HG02970 (cell line): ENCODE measurements around the gene CCDC192.

Experiments
- ATAC-seq: cut with Tn5 transposase; IDR thresholded peaks from one replicate; pipeline ENCODE4 v1.9.1; 2021; ENCODE audit warnings: mild to moderate bottlenecking, moderate library complexity, moderate number of reproducible peaks; ENCODE audit not compliant: unreplicated experiment, low FRiP score

The CCDC192 gene

DNA sequence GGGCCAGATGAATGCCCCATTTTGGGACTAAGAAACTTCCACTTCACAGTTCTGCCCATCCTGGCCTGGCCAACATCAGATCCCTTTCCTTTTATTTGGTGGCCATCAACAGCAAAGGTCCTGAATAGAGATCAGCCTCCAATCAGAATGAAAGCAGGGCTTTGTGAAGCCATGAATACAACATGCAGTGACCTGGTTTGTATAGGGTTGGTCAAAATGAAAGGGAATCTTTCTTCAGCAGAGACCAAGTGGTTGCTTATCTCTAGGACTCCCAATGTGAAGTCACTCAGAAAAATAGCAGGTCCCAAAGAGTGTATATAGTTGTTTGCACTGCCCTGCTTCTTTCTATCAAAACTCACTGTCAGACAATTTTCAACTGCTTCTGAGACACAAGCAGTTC is 266.5 kb downstream of the CCDC192 start:
- ATAC-seq: no peak

GRCh38 chr5:127970081-127970480 is 266.9 kb downstream of the CCDC192 start:
- ATAC-seq: no peak

DNA sequence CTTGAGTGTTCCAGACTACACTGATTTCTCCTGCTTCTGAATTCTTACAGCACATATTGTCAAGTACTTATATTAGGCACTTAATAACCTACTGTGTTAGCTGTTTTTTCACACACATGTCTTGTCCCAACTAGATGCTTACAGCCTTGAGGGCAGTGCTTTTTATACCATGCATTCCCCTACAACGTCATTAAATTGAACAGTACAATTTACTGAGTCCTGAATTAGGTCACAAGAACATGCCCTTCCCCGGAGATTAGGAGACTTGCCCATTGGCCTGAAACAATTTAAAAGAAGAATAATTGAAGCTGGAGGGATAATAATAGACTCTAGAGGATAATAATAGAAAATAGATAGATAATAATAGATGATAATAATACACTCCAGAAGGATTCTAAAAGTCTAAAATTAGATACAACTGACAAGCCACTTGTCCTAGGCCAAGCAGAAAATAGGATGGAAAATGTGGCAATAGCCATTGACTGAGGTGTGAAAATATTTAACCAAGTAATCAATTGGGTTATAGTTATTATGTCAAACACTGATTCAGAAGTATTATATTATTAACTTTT is 267.7 kb downstream of the CCDC192 start:
- no peak for ATAC-seq

DNA sequence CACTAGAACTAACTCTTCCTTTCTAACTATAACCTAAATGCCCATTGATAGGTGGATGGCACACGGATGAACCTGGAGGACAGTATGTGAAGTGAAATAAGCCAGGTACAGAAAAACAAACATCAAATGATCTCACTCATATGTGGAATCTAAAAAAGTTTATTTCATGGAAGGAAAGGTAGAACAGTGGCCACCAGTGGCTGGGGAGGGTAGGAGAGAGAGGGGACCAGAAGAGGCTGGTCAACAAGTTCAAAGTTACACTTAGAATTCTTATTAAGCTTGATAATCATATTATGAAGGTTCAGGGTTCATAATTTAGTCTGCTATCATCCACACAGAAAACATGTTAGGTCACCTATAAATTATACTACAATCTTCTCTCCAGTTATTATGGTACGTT is 272.8 kb downstream of the CCDC192 start:
- ATAC-seq: no peak

DNA sequence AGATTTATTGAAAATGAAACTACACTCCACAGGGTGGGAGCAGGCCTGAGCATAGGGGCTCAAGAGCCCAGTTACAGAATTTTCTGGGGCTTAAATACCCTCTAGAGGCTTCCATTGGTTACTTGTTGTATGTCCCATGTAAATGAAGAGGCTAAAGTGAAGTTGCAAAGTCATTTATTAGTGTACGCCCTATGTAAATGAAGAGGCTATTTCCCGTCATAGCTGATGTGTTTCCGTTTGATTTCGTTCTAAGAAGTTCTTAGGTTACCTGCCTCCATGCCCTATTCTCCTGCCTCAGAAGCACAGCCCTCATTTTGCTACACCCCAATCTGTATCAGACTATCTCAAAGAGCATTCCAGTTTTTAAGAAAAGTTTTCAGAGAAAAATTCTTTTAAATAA is 273.3 kb downstream of the CCDC192 start:
- no peak for ATAC-seq

- ATAC-seq: no peak
These were observed 274.0 kb downstream of the CCDC192 start for GRCh38 chr5:127976991-127977717.

DNA sequence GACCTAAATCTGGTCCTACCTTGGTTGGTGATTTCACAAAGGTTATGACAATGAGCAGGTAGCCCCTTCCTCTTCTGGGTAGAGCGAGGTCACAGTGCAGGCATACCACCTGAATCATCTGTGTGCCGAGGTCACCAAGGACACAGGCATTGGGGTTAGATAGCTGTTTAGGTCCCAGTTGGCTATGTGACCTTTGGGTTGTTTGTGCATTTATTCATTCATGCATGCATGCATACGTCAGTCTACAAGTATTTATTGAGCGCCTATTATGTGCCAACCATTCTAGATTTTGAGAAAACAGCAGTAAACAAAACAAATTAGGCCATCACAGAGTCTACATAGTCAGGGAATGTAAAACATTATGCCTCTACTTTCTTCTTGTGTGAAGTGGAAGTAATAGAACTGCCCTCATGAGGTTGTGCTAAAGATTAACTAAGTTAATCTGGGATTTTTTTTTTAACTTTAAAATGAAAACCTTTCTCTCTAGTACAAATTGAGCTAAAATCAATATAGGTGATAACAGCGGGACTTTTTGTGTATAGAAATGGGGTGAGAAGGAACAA is 275.6 kb downstream of the CCDC192 start:
- ATAC-seq: no peak

DNA sequence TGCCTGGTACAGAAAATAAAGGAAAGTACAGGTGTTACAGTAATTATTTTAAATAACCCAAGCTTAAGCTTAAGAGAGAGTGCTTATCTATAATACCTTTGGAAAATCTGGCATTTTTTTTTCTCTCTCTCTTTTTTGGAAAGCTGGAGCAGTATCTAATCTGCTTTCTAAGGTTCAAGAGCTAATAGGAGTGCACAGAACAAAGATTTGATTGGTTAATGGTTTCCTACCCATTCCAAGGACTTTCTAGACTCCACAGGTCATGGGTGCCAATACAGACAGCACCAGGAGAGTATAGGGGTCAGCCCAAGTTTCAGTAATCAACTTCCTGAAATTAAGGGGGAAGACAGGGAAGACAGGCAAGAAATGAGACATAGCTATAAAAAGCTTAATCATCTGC is 276.3 kb downstream of the CCDC192 start:
- no peak for ATAC-seq

DNA sequence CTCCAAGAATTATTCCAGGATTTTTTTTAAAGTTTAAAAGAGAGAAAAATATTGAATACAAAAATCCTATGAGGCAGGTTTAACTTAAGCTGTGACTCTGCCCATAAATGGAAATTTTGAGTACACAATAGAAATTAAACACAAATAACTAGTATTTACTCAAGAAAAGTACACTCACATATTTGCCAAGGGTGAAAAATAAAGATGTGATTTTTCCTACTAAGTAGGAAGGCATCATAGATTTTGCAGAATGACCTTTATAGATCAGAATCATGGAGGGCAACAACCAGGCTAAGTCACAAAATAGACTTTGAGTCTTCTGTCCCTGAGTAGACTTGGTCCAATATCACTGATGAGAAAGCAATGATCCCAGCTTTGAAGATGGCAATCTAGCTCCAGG is 277.7 kb downstream of the CCDC192 start:
- ATAC-seq: no peak

DNA sequence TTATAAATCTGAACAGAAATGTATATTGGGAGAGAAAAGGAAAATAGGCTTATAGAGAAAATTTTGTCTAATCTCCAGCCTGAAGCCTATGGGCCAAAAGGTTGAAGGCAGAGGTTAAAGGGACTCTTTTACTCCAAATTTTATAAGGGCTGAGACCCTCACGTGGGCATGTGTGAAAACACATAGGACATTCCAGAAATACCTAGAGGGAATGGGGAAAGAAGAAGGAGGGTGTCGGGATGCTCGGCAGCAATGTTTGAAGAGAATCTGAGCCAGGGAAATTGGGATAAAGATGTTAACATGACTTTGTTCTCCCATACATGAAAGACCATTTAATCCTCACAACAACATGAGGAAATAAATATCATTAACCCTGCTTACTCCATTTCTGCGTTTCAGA is 278.3 kb downstream of the CCDC192 start:
- ATAC-seq: no peak

DNA sequence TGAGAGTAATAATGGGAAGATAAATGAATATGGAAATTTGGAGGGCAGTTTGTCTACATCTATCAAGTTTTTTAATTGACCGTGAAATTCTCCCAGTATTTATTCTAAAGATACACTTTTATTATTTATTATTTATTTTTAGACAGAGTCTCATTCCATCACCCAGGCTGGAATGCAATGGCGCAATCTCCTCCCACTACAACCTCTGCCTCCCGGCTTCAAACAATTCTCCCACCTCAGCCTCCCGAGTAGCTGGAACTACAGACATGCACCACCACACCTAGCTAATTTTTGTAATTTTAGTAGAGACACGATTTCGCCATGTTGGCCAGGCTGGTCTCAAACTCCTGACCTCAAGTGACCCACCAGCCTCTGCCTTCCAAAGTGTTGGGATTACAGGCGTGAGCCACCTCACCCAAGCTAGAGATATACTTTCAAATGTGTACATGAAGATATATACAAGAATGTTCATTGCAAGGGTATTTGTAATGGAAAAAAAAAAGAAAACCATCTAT is 282.7 kb downstream of the CCDC192 start:
- ATAC-seq: no peak

- no peak for ATAC-seq
These were observed 284.4 kb downstream of the CCDC192 start for GRCh38 chr5:127987354-127988145.

DNA sequence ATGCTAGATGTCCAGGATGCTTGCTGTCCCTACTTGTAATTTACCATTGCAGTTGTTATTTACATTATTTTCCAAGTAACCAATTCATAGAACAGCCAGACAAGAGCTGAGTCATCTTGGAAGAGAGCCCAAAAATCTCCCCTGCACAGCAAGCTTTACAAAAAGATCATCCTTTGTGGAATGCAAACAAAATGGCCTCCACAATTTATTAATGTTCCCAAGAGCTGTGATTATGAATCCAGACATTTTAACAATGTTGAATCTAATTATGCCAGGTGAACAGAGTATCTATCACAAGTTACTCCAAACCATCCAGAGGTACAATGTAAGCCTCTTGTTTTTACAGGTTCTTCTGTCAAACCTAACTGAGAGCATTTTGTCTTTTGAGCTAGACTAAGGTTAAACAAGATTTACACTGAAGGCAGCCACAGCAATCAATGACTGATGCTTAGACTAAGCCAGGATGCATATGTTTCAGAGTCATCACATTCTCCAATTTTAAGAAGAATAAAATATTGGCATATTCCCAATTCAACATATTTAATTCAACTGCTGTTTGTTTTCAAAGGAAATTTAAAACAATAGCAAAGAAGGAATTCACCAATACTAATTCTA is 285.1 kb downstream of the CCDC192 start:
- ATAC-seq: no peak
